Measurements from ENCODE around the gene FGGY.
"Not testable (repeated sequence)": the region's sequence is repeated elsewhere in the genome, so short reads cannot be mapped to it uniquely, and the experiment has no call there.

The FGGY gene

DNA sequence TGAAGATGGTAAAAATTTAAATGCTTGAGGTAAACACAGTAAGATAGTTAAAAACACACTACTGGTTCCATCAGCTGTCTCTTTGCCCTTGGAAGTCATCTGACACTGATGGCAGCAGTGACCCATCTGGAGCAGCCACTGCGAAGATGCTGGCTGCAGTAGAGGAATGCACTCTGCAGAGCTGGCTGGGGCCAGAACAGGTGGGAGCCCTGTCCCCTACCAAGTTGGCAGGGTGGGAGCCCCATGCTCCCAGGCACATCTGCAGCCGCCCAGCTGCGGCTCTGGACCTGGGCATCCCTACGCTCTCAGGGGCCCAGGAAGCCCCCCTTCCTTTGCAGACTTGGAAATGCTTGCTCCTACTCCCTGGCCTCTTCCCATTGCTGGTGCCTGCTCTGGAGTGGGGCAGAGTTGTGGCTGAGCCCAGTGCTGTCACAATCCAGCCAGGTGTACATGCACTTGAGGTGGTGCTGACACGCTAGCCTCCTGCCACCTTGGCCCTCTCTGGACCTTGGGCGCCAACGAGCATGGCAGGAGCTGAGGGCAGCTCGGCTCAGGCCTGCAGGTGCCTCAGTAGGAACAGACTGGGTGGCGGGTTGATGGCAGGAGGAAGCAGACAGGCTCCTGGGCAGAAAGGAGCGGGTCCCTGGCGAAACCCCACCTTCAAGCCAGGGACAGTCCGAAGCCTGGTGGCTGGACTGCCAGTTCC is 227.0 kb downstream of the FGGY start:
- CTCF ChIA-PET, result interaction anchor here (1.0 to 1.2 kb wide), 2 partner anchors 32 to 75 kb away, joined by 3 read pairs; no protein-coding TSS in a partner anchor
- no peak for DNase-seq (ENCODE audit: extremely low spot score)
- TF ChIP-seq, protein P1, sequence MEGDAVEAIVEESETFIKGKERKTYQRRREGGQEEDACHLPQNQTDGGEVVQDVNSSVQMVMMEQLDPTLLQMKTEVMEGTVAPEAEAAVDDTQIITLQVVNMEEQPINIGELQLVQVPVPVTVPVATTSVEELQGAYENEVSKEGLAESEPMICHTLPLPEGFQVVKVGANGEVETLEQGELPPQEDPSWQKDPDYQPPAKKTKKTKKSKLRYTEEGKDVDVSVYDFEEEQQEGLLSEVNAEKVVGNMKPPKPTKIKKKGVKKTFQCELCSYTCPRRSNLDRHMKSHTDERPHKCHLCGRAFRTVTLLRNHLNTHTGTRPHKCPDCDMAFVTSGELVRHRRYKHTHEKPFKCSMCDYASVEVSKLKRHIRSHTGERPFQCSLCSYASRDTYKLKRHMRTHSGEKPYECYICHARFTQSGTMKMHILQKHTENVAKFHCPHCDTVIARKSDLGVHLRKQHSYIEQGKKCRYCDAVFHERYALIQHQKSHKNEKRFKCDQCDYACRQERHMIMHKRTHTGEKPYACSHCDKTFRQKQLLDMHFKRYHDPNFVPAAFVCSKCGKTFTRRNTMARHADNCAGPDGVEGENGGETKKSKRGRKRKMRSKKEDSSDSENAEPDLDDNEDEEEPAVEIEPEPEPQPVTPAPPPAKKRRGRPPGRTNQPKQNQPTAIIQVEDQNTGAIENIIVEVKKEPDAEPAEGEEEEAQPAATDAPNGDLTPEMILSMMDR (IDR thresholded peaks at IDR 0.05; ENCODE audit: control extremely low read depth, extremely low read depth, low read depth, missing control alignments), result no peak
- POLR2A ChIA-PET, result no interaction called here

DNA sequence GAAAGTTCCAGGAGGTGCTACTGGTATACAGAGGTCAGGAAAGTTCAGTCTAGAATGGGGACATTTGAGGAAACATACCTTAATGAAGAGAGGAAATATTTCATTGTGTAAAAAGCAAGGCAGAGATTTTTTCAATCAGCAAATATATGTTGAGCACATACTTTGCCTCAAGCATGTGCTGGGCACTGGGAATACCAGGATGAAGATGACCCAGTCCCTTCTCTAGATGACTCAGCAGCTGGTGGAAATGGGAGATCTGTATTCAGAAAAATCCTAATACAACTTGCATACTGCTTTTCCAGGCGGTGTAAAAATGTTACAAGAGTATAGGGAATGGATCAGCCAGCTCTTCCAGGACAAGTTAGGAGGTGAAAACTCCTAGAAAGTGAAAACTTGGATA is 229.3 kb downstream of the FGGY start:
- CTCF ChIA-PET, result no interaction called here

DNA sequence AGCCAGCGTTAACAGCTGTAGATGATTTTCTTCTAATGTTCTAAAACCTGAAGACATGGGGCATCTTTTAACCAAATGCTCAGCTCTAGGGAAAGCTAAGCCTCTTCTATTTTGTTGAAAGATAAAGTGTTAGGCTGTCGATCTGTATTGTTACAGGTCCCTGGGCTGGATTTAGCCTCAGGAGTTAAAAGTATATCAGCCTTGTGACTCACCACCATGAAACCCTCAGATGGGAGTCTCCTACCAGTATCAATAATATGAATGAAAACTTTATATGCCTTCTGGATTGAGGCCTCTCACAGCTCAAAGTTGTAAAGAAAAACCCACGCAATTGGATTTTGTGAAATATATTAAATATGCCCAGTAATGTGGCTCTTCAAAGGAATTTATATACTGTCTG is 231.6 kb downstream of the FGGY start:
- CTCF ChIA-PET, result interaction anchor here (1.0 to 1.6 kb wide), 4 partner anchors 15 to 24 kb away, joined by 3 to 6 read pairs (median 4); no protein-coding TSS in a partner anchor
- POLR2A ChIA-PET, result no interaction called here
- no peak for DNase-seq (ENCODE audit: extremely low spot score)
- TF ChIP-seq, protein P1 (IDR thresholded peaks at IDR 0.05; ENCODE audit: control extremely low read depth, extremely low read depth, low read depth, missing control alignments), result no peak

More for the DNA sequence above, 229.3 kb downstream of the FGGY start:
- POLR2A ChIA-PET, result no interaction called here
- TF ChIP-seq, protein P1 (IDR thresholded peaks at IDR 0.05; ENCODE audit: control extremely low read depth, extremely low read depth, low read depth, missing control alignments), result no peak
- DNase-seq (ENCODE audit: extremely low spot score), result no peak

DNA sequence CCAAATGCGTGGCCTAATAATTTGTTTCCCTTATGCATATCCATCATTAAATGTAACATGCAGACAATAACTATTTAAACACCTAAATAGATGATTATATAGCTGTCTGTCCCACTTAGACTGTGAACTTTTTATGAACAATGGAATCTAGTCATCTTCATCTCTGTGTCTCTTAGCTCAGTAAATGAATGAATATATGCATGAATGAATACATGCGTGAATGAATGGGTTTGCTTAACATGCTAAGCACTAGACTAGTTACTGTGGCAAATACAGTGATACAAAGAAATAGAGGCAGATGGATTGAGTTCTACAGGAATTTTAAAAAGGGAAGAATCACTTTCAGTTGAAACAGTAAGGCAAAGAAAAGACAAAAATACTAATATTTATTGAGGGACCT is 232.0 kb downstream of the FGGY start:
- no peak for DNase-seq (ENCODE audit: extremely low spot score)
- POLR2A ChIA-PET, result no interaction called here
- CTCF ChIA-PET, result interaction anchor here (1.0 to 1.6 kb wide), 4 partner anchors 14 to 24 kb away, joined by 3 to 6 read pairs (median 4); no protein-coding TSS in a partner anchor
- TF ChIP-seq, protein P1 (IDR thresholded peaks at IDR 0.05; ENCODE audit: control extremely low read depth, extremely low read depth, low read depth, missing control alignments), result no peak

DNA sequence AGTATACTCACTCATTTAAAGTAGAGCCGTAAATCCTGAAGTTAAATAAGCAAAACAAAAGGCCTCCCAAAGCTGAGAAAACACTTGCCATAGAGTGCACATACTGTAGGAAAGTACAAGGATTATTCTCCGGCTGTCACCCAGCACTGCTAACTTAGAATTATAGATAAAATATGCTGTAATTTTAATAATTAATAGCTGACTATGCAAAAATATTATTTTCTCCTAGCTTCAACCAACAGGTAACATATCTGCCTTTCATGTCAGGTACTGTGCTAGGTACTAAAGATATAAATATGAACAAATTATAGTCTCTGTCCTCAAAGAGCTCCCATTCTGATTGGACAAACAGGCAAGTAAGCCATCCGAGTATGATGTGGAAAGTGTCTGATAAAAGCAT is 233.2 kb downstream of the FGGY start:
- CTCF ChIA-PET, result interaction anchor here (2.2 to 2.3 kb wide), 2 partner anchors 9 to 14 kb away, joined by 5 to 7 read pairs; no protein-coding TSS in a partner anchor
- DNase-seq (ENCODE audit: extremely low spot score), result no peak
- POLR2A ChIA-PET, result interaction anchor here (0.7 kb wide), 1 partner anchor 132 kb away, joined by 4 read pairs; no protein-coding TSS in a partner anchor
- TF ChIP-seq, protein P1 (IDR thresholded peaks at IDR 0.05; ENCODE audit: control extremely low read depth, extremely low read depth, low read depth, missing control alignments), result no peak

DNA sequence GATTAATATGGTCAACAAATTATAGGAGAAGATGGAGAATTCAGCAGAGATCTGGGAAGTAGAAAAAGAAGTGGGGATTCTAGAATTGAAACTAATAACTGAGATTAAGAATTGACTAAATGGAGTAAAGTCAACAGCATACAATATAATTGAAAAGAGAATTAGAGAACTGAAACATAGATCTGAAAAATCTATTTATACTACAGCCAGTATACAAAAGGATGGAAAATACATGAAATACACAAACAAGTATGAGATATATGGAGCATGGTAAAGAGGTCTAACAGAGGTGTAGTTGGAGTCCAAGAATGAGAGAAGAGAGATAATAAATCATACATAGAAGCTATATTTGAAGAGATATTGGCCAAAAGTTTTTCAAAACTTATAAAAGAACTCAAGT is 235.2 kb downstream of the FGGY start:
- TF ChIP-seq, protein P1 (IDR thresholded peaks at IDR 0.05; ENCODE audit: control extremely low read depth, extremely low read depth, low read depth, missing control alignments), result no peak
- CTCF ChIA-PET, result interaction anchor here (1.3 to 2.3 kb wide), 3 partner anchors 11 to 167 kb away, joined by 4 to 7 read pairs (median 5); no protein-coding TSS in a partner anchor
- DNase-seq (ENCODE audit: extremely low spot score), result peak; percentile 19
- POLR2A ChIA-PET, result no interaction called here

DNA sequence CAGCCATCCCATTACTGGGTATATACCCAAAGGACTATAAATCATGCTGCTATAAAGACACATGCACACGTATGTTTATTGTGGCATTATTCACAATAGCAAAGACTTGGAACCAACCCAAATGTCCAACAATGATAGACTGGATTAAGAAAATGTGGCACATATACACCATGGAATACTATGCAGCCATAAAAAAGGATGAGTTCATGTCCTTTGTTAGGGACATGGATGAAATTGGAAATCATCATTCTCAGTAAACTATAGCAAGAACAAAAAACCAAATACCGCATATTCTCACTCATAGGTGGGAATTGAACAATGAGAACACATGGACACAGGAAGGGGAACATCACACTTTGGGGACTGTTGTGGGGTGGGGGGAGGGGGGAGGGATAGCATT is 241.6 kb downstream of the FGGY start:
- DNase-seq (ENCODE audit: extremely low spot score); POLR2A ChIA-PET; CTCF ChIA-PET: not testable (repeated sequence)
